ENCODE measurements around the gene PREPL. TPM values are rescaled to one million over a fixed set of nuclear protein-coding genes. Genes with fewer than 3 reads are reported as not detected.
A peak's percentile ranks its signal among the peaks of the same experiment; 100 is the strongest.

Gene PREPL
- total and polyA plus RNA-seq, 10 of the 15 experiments (the other 5 are each of a cell fraction or from before 2014, with no cell fraction given): 9.2 to 43.0 (median 20.4) TPM

- no peaks in the 10 kb centered on the region; the same call in 1 of the 2 replicates for H3K79me2 ChIP-seq (ENCODE audit: control insufficient read depth, insufficient read depth, low read length)
- BruUV-seq (replicated peaks): TSS peak; percentile 51
- H3K36me3 ChIP-seq (ENCODE audit: control insufficient read depth in 2 of 2, insufficient read depth in 2 of 2, low read length in 1 of 2): no peaks in the 10 kb centered on the region
- no peak overlapping the region for H3K9ac ChIP-seq (ENCODE audit: control insufficient read depth, insufficient read depth, low read length)
- no peaks in the 10 kb centered on the region for H3K4me1 ChIP-seq (ENCODE audit: control insufficient read depth, insufficient read depth, low read length)
- 100% methylated on average over 2 of the region's 2 CpGs for WGBS (ENCODE audit: insufficient coverage, insufficient replicate concordance, low lambda C conversion rate, missing lambda C conversion rate)
- SMC1A ChIA-PET (ENCODE audit: uncharacterized antibody, unreplicated experiment): interaction anchor here (0.6 to 1.4 kb wide), 3 partner anchors 9 to 1261 kb away, joined by 3 to 5 read pairs (median 4); partner anchors contain the start of gene PREPL
- no peak for TF ChIP-seq HDAC2 (IDR thresholded peaks at IDR 0.05)
- no peak for TF ChIP-seq KLF5 (IDR thresholded peaks at IDR 0.05; ENCODE audit: partially characterized antibody)
- no peak for TF ChIP-seq JUND (IDR thresholded peaks at IDR 0.05; ENCODE audit: low read depth, low read length)
- TF ChIP-seq E2F4 (IDR thresholded peaks at IDR 0.05; ENCODE audit: low read depth, low read length): no peak
- no peak for TF ChIP-seq RBBP5 (conservative IDR thresholded peaks at IDR 0.05)
- no peak for TF ChIP-seq BHLHE40 (IDR thresholded peaks at IDR 0.05; ENCODE audit: borderline replicate concordance in 1 of 2, low read depth in 2 of 2, low read length in 1 of 2)
- no peak for TF ChIP-seq ZBTB4 (CRISPR knock-in tag; IDR thresholded peaks at IDR 0.05)
- POLR2A ChIA-PET: interaction anchor here (0.6 to 1.5 kb wide), 2 partner anchors 9 to 12 kb away, joined by 4 to 5 read pairs; no protein-coding TSS in a partner anchor
- no peak overlapping the region for H2AFZ ChIP-seq (ENCODE audit: control insufficient read depth, low read depth, low read length)
- RAD21 ChIA-PET (ENCODE audit: unreplicated experiment): interaction anchor here (0.6 kb wide), 1 partner anchor 28 kb away, joined by 3 read pairs; no protein-coding TSS in a partner anchor
- intact Hi-C loops (cut with micrococcal nuclease; ENCODE audit: unreplicated experiment): no loop called here
- no peak for DNase-seq (ENCODE audit: low read depth, low spot score)
- no peak overlapping the region for H3K4me3 ChIP-seq
- H3K4me2 ChIP-seq (ENCODE audit: control insufficient read depth, insufficient read depth): no peak overlapping the region
- no peaks in the 10 kb centered on the region for H3K9me3 ChIP-seq (replicated peaks; ENCODE audit: control insufficient read depth, insufficient read depth, low read length)
- CTCF ChIA-PET: interaction anchor here (0.7 to 0.9 kb wide), 3 partner anchors 9 to 1702 kb away, joined by 3 to 4 read pairs (median 3); no protein-coding TSS in a partner anchor
- no peaks in the 10 kb centered on the region for H4K20me1 ChIP-seq (ENCODE audit: control insufficient read depth, insufficient read depth)
- no peak for ATAC-seq
- in situ Hi-C loops (cut with MboI): no loop called here
- no peak for FAIRE-seq
- H3K27me3 ChIP-seq (replicated peaks in 1 of 2; ENCODE audit: control insufficient read depth in 2 of 2, insufficient read depth in 2 of 2, low read length in 1 of 2): no peaks in the 10 kb centered on the region
- no peak overlapping the region for H3K27ac ChIP-seq (ENCODE audit: control insufficient read depth, insufficient read depth)
Observed at GRCh38 chr2:44351676-44352075, 9.6 kb downstream of the PREPL start.
